Activated CD4-positive, alpha-beta T cell treated with anti-CD3 and anti-CD28 coated beads, Interleukin-2, amount 50 U/mL, for 16 hours (primary cell): Measurements from ENCODE around the gene PLD4.
"Not testable (repeated sequence)": the region's sequence is repeated elsewhere in the genome, so short reads cannot be mapped to it uniquely, and the experiment has no call there.

Experiments
- DNase-seq: peaks from one replicate; pipeline ENCODE4 v3.0.0-alpha.2; 2020

Gene PLD4

GRCh38 chr14:104900639-104901512, 23.8 kb upstream of the PLD4 start:
- DNase-seq: no peak

DNA sequence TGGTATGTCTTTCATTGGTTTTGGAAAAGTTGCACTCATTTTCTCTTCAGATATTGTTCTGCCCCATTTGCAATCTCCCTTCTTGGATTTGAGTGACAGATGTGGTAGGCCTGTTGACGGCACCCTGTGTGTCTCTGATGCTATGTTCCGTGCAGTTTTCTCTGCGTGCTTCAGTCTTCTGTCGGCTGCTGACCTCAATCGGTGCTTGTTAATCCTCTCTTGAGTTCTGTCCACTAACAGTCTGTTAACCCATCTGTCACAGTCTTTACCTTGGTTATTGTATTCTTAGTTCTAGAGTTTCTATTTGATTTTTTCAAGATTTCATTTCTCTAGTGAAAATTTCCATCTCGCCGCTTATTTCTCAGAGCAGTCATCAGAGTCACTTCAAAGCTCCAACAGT, 20.7 kb upstream of the PLD4 start:
- no peak for DNase-seq

DNA sequence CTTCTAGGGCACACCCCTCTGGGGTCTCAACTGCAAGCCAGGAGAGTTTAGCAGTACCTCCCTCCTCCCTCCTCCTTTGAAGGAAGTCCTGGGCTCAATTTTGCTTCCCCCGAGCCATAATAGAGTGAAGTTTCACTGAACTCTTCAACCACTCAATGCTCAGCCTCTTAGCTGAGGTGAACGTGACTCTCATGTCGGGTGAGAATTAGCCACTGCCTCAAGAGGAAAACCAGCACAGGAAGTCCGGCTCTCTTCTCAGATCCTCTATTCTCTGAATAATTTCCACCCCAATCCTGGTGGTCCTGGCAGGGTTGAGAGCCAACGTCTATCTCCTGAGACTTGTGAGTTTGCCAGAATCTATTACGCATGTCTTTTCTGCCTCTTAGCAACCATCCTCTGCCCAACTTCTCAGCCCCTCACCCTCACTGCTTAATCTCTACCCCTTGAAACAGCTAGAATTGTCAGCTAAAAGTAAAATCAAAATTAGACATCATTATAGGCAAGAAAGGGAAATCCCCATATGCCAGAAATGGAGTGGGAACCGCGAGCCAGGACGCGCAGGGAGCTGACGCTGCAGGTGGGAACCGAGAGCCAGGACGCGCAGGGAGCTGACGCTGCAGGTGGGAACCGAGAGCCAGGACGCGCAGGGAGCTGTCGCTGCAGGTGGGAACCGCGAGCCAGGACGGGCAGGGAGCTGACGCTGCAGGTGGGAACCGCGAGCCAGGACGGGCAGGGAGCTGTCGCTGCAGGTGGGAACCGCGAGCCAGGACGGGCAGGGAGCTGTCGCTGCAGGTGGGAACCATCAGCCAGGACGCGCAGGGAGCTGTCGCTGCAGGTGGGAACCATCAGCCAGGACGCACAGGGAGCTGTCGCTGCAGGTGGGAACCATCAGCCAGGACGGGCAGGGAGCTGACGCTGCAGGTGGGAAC, 19.8 kb upstream of the PLD4 start:
- DNase-seq: not testable (repeated sequence)

DNA sequence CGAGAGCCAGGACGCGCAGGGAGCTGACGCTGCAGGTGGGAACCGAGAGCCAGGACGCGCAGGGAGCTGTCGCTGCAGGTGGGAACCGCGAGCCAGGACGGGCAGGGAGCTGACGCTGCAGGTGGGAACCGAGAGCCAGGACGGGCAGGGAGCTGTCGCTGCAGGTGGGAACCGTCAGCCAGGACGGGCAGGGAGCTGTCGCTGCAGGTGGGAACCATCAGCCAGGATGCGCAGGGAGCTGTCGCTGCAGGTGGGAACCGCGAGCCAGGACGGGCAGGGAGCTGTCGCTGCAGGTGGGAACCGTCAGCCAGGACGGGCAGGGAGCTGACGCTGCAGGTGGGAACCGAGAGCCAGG, 19.1 kb upstream of the PLD4 start:
- DNase-seq: not testable (repeated sequence)

- DNase-seq: no peak
Observed at GRCh38 chr14:104908303-104908702, 16.4 kb upstream of the PLD4 start.

- no peak for DNase-seq
Observed at GRCh38 chr14:104912053-104912452, 12.6 kb upstream of the PLD4 start.

GRCh38 chr14:104913435-104913834, 11.2 kb upstream of the PLD4 start:
- DNase-seq: no peak

- no peak for DNase-seq
Observed at GRCh38 chr14:104917116-104917515, 7.6 kb upstream of the PLD4 start.

DNA sequence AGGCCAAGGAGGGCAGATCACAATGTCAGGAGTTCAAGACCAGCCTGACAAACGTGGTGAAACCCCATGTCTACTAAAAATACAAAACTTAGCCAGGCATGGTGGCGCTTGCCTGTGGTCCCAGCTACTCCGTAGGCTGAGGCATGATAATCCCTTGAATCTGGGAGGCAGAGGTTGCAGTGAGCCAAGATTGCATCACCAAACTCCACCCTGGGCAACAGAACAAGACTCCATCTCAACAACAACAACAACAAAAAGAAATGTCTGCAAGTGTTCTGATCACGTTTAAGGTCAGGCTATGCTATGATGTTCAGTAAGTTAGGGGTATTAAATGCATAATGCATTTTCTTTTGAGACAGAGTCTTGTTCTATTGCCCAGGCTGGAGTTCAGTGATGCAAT, 6.7 kb upstream of the PLD4 start:
- DNase-seq: no peak

GRCh38 chr14:104919152-104919992, 5.3 kb upstream of the PLD4 start:
- DNase-seq: not testable (repeated sequence)

- no peak for DNase-seq
Observed at GRCh38 chr14:104919993-104920315, 4.7 kb upstream of the PLD4 start.

DNA sequence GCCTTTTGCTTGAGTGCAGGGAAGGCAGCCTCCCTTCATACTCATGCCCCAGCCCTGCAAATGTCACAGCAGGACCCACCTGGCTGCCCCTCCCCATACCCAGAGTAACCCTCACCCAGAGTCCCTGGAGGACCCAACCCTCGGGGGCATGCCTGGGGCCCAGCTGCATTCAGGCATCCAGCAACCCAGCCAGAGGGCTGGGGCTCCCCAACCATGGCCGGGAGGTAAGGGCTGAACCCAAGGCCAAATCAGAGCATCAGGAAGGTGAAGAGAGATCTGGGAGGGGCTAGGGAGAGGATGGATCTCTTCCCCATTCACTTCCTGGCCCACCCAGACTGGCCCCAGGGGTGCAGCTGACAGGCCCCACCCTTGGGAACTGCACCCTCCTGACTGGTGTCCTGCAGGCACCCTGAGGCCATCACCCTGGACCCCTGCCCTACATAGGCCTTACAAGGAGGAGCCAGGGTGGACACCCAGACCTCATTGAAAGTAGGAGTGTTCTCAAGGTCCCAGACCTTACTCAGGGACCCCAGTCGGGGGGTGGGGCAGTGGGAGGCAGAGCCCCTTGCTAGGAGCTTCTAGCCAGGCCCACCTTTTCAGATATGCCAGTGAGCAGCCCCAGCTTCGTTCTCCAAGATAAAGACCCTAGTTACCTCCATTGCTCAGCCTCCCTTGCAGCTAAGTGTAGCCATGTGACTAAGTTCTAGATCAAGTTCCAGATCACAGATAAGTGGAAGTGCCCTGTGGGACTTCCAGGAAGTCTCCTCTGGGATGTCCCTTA, 849 bp upstream of the PLD4 start:
- no peak for DNase-seq

DNA sequence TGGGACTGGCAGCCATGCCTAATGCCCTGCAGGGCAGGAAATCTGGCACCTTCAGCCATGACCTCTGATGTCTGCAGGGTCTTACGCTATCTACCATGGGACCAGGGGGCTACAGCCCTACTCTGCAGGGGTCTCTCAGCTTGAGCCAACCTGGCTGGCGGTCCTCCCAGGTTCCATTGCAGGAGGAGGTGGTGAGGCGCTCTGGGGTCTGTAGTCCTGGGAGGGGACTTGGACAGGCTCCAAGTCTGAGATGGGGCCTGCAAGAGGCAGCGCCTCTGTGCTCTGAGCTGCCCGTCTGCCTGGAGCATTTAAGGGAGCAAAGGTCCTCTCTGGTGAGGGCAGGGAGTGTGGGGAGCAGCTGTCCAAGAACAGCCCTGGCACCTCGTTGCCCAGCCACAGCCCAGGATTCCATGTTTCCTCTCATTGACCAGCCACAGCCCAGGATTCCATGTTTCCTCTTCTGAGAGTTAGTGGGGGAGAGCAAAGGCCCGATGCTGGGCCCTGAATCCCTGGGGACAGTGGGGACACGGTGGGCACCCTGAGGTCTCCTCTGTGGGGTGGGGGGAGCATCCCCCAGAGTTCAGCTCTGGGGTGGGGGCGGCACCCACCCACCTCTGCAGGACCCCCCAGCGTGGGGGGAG, 655 bp downstream of the PLD4 start:
- no peak for DNase-seq

DNA sequence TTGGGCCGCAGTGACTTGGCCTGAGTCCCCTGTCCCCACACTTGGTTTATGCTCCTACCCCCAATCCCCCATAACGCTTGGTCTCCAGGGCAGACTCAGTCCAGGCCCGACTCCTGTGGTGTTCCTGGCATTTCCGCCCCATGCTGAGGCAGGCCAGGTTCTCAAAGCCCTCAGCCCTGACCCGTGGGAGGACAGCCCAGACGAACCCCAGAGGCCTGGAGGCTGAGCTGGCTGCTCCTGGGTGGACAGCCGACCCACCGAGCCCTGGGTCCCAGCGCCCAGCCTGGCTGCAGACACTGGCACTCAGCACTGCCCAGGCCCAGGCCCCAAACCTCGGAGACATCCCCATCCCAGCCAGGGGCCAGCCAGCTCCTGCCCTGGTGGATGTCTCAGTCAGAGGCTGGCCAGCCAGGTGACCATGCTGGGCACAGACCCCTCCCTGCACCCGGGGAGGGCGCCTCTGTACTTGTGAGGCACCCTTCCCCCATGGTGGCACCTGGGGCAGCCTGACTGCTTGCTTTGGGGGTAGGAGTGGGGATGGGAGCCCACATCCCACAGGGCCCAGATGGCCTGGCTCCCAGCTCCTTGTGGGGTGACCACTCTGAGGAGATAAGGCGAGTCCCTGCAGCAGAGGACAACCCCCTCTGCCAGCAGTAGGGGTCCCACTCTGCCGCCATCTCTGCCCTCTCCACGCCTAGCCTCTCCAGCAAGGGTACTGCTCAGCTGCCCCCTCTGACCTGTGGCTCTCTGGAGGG, 1.4 kb downstream of the PLD4 start:
- no peak for DNase-seq

GRCh38 chr14:104926619-104927431, 2.1 kb downstream of the PLD4 start:
- DNase-seq: no peak

DNA sequence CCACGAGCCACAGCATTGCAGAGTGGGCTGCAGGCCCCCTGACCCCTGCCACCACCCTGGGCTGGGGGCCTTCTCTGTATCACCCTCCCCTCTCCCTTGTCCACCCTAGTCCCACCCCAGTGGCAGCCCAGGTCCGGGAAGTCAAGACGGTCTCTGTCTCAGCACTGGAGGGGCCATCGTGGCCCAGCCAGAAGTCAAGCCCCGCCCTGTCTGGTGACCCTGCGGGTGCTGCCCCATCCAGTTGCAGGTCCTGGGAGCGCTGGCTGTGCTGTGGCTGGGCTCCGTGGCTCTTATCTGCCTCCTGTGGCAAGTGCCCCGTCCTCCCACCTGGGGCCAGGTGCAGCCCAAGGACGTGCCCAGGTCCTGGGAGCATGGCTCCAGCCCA, 2.7 kb downstream of the PLD4 start:
- DNase-seq: no peak

- DNase-seq: no peak
Observed at GRCh38 chr14:104927901-104928300, 3.2 kb downstream of the PLD4 start.

- DNase-seq: no peak
Observed at GRCh38 chr14:104928391-104929133, 3.9 kb downstream of the PLD4 start.
